HepG2 (cell line): Measurements from ENCODE around the gene PLPP7. TPM values are rescaled to one million over a fixed set of nuclear protein-coding genes. Genes with fewer than 3 reads are reported as not detected.
"Not testable (repeated sequence)": the region's sequence is repeated elsewhere in the genome, so short reads cannot be mapped to it uniquely, and the experiment has no call there.

Experiments used
- ATAC-seq: fragments of 200-7000 bp; cut with Tn5 transposase; 3 replicates; pipeline ENCODE4 v1.9.1; 2020; ENCODE audit warnings: mild to moderate bottlenecking, moderate library complexity
- BruUV-seq: library from RNA; stranded (reverse); fragments of 400-500 nt; replicated peaks from 2 replicates; lab custom pipeline; 2021; lab: Mats Ljungman, UMichigan
- CTCF ChIA-PET: fragments of 300-600 bp; formaldehyde crosslinking; extraction: SDS; loops from one replicate; lab custom pipeline; 2021; ENCODE audit warnings: low total read pairs, inconsistent platforms, low intra/inter-chr PET ratio; lab: Yijun Ruan, JAX
- POLR2A ChIA-PET: fragments of 350-600 bp; sonication (Branson Sonifier 250); formaldehyde crosslinking; loops from one replicate; lab custom pipeline; 2020; ENCODE audit warnings: antibody characterized with exemption, inconsistent platforms; lab: Yijun Ruan, JAX
- DNase-seq: peaks from one replicate; pipeline ENCODE4 v3.0.0-alpha.2; 2015; ENCODE audit warnings: low spot score
- FAIRE-seq: peaks from 3 replicates; lab custom pipeline; 2011; peaks lifted over from hg19 to GRCh38; lab: Jason Lieb, UNC
- H2AFZ ChIP-seq: one replicate; pipeline ENCODE4 v1.6.1; 2011; ENCODE audit warnings: low read length, inconsistent platforms
- H3K27ac ChIP-seq: fragments of 300-600 bp; 3 replicates; pipeline ENCODE4 v1.8.0; 2011; ENCODE audit warnings: mixed run types, mild to moderate bottlenecking, mixed read lengths, low read length, inconsistent platforms; ENCODE audit not compliant: insufficient read depth; ENCODE audit errors: extremely low read length
- H3K27me3 ChIP-seq, 2 experiments: fragments of 200-600 bp in 1 of 2; 2 replicates in 1 of 2; 3 replicates in 1 of 2; pipeline versions ENCODE4 v1.6.0 to v1.8.0; 2011; ENCODE audit warnings: low read length in 2 of 2, mild to moderate bottlenecking in 2 of 2, moderate library complexity in 2 of 2, inconsistent platforms in 1 of 2; ENCODE audit not compliant: insufficient read depth in 2 of 2, control insufficient read depth in 1 of 2
- H3K36me3 ChIP-seq, 2 experiments: fragments of 200-600 bp in 1 of 2; replicated peaks in 1 of 2; 2 replicates in 1 of 2; 3 replicates in 1 of 2; pipeline versions ENCODE4 v1.5.1 to v1.8.0; 2011; ENCODE audit warnings: low read length in 2 of 2, inconsistent platforms in 1 of 2; ENCODE audit not compliant: insufficient read depth in 2 of 2, control insufficient read depth in 1 of 2
- H3K4me1 ChIP-seq: 2 replicates; pipeline ENCODE4 v1.5.1; 2012; ENCODE audit warnings: low read length, inconsistent platforms; ENCODE audit not compliant: insufficient read depth
- H3K4me2 ChIP-seq: 2 replicates; pipeline ENCODE4 v1.6.0; 2011; ENCODE audit warnings: low read depth, low read length, inconsistent platforms
- H3K4me3 ChIP-seq, 3 experiments: fragments of 200-600 bp in 1 of 3; sonication (generic), shearing (Covaris generic) in 1 of 3; replicated peaks in 1 of 3; 2 replicates each; pipeline ENCODE4 v1.5.1; 2011 to 2016; ENCODE audit warnings: low read length in 3 of 3, inconsistent platforms in 2 of 3, low read depth in 2 of 3, mild to moderate bottlenecking in 2 of 3, control low read depth in 1 of 3, mixed read lengths in 1 of 3; ENCODE audit not compliant: insufficient read depth in 1 of 3
- H3K79me2 ChIP-seq: one replicate; pipeline ENCODE4 v1.6.1; 2011; ENCODE audit warnings: low read length, inconsistent platforms; ENCODE audit not compliant: insufficient read depth
- H3K9ac ChIP-seq: 2 replicates; pipeline ENCODE4 v1.6.0; 2011; ENCODE audit warnings: mild to moderate bottlenecking, low read depth, low read length, inconsistent platforms; ENCODE audit not compliant: insufficient read depth
- H3K9me3 ChIP-seq: 2 replicates; pipeline ENCODE4 v1.5.1; 2012; ENCODE audit warnings: mild to moderate bottlenecking, low read length
- H4K20me1 ChIP-seq: 2 replicates; pipeline ENCODE4 v1.6.0; 2011; ENCODE audit warnings: inconsistent platforms, mild to moderate bottlenecking, low read length, moderate library complexity; ENCODE audit not compliant: insufficient read depth
- NKX3-1 ChIP-seq: sonication (generic); formaldehyde crosslinking; IDR thresholded peaks from 2 replicates; pipeline ENCODE4 v1.5.0; 2020; ENCODE audit warnings: missing genetic modification reagents
- ZGPAT ChIP-seq: IDR thresholded peaks from 2 replicates; pipeline ENCODE4 v1.6.1; 2016; ENCODE audit warnings: mild to moderate bottlenecking
- ZMYM3 ChIP-seq: sonication (generic); formaldehyde crosslinking; IDR thresholded peaks from 2 replicates; pipeline ENCODE4 v1.5.1; 2020; ENCODE audit warnings: mild to moderate bottlenecking, missing genetic modification reagents
- ZNF121 ChIP-seq: sonication (generic); formaldehyde crosslinking; IDR thresholded peaks from 2 replicates; pipeline ENCODE4 v1.5.0; 2020; ENCODE audit warnings: mild to moderate bottlenecking, missing genetic modification reagents
- WGBS: methylation state at CpG from one replicate; pipeline ENCODE4 v1.1.6; 2017; ENCODE audit warnings: low lambda C conversion rate; 5-methylcytosine and 5-hydroxymethylcytosine counted together
- in situ Hi-C: cut with HindIII; loops from 2 replicates; pipeline ENCODE4 v1.10.0; 2017; ENCODE audit warnings: low pct_unique_long_range_greater_than_20kb; ENCODE audit not compliant: extremely low pct_ligation_motif_present
- intact Hi-C: fragments of 100-400 bp; cut with micrococcal nuclease; formaldehyde crosslinking; loops from one replicate; pipeline ENCODE4 v1.10.0; 2022; ENCODE audit not compliant: unreplicated experiment
- polyA plus RNA-seq, 8 experiments: library from polyadenylated mRNA; depleted of rRNA in 3 of 8; stranded (reverse) in 7 of 8; unstranded in 1 of 8; fragments of >200 nt; fragmentation: Illumina TruSeq in 4 of 8; extraction: Trizol in 4 of 8; gene quantifications; 2 replicates each; pipeline versions ENCODE4 v1.2.1 to v1.2.3, GENCODE V29; 2011 to 2016; ENCODE audit warnings: low read depth in 4 of 8, missing spikeins in 1 of 8, mixed read lengths in 1 of 8; ENCODE audit not compliant: insufficient read depth in 1 of 8
- total RNA-seq, 5 experiments: library from RNA; depleted of rRNA; stranded (reverse); fragments of >200 nt; fragmentation: Illumina TruSeq; extraction: Trizol; gene quantifications; 2 replicates each; pipeline ENCODE4 v1.2.3, GENCODE V29; 2016; ENCODE audit warnings: low read depth in 1 of 5
- TF ChIP-seq, protein P1 (sequence below): sonication (generic); formaldehyde crosslinking; IDR thresholded peaks from 2 replicates; pipeline ENCODE4 v1.5.0; 2020; ENCODE audit warnings: mild to moderate bottlenecking, missing genetic modification reagents

PLPP7 gene
- total and polyA plus RNA-seq, 2 of the 13 experiments (the other 11 are each of a cell fraction or from before 2014, with no cell fraction given), result 0.33 to 1.2 TPM

DNA sequence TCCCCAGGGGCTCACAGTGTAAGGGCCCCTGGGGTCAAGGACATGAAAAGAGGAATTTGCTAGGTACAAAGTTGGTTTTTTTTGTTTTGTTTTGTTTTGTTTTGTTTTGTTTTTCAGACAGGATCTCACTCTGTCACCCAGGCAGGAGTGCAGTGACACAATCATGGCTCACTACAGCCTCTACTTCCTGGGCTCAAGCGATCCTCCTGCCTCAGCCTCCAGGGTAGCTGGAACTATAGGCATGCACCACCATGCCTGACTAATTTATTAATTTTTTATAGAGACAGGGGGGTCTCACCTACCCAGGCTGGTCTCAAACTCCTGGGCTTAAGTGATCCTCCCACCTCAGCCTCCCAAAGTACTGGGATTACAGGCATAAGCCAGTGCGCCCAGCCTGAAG is 42.5 kb downstream of the PLPP7 start:
- CTCF ChIA-PET, DNase-seq, POLR2A ChIA-PET, H3K36me3 ChIP-seq, H4K20me1 ChIP-seq, H3K4me3 ChIP-seq, H3K27ac ChIP-seq, FAIRE-seq, intact Hi-C loops, H3K9ac ChIP-seq, H2AFZ ChIP-seq, H3K4me1 ChIP-seq, H3K79me2 ChIP-seq, H3K4me2 ChIP-seq, ATAC-seq, BruUV-seq: not testable (repeated sequence)
- peaks cover 3 to 18% of the 10 kb centered on the region in 2 experiments for H3K27me3 ChIP-seq
- in situ Hi-C loops, result loop anchor here (10.0 kb wide), 1 partner anchor 277 kb away; no protein-coding TSS in a partner anchor
- WGBS, result 64% methylated on average over 2 of the region's 2 CpGs
- 0 out of 2 replicates have a peak, but pooled peaks have one; percentile 15 for TF ChIP-seq ZMYM3 (CRISPR knock-in tag)
- TF ChIP-seq, protein P1, sequence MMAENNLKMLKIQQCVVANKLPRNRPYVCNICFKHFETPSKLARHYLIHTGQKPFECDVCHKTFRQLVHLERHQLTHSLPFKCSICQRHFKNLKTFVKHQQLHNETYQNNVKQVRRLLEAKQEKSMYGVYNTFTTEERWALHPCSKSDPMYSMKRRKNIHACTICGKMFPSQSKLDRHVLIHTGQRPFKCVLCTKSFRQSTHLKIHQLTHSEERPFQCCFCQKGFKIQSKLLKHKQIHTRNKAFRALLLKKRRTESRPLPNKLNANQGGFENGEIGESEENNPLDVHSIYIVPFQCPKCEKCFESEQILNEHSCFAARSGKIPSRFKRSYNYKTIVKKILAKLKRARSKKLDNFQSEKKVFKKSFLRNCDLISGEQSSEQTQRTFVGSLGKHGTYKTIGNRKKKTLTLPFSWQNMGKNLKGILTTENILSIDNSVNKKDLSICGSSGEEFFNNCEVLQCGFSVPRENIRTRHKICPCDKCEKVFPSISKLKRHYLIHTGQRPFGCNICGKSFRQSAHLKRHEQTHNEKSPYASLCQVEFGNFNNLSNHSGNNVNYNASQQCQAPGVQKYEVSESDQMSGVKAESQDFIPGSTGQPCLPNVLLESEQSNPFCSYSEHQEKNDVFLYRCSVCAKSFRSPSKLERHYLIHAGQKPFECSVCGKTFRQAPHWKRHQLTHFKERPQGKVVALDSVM (CRISPR knock-in tag), result peak; percentile 94
- TF ChIP-seq, all 625 proteins: peak for 2; not testable (repeated sequence) for 623
- not testable (repeated sequence) for H3K9me3 ChIP-seq

DNA sequence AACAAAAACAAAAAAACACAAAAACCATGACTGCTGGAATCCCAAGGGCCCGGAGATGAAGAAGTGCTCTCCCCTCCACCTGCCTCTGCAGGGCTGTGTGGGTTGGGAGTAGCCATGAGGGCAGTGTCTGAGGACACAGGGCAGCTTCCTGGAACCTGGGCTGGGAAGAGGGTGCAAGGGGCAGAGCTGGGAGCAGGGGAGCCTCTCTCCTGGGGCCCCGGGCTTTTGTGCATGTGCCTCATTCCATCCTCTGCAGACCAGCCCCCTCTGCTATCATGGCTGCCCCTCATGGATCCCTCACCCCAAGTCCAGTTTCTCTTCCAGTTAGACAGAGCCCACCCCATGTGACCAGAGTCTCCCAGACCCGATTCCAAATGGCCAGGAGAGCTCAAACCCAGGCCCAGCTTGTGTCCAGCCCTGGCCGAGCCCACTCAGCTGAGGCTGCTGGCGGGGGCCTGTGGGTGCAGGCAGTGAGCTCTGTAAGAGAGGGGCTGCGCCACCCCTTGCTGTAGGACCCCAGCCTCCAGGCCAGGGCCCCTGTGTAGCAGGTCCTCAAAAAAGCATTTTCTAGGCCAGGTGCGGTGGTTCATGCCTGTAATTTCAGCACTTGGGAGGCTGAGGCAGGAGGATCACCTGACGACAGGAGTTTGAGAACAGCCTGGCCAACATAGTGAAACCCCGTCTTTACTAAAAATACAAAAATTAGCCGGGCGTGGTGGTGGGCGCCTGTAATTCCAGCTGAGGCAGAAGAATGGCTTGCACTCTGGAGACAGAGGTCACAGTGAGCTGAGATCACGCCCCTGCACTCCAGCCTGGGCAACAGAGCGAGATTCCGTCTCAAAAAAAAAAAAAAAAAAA is 44.5 kb downstream of the PLPP7 start:
- ChIA-PET CTCF (no interaction called here), POLR2A (no interaction called here)
- Histone ChIP-seq H4K20me1 (no peaks in the 10 kb centered on the region), H3K9ac (no peak overlapping the region), H3K4me2 (peak overlapping the region; percentile 8; the same call in 1 of the 2 replicates), H3K4me3 (no peak overlapping the region; a peak in 1 of 6 replicates), H3K4me1 (peaks cover 8% of the 10 kb centered on the region; the same call in 1 of the 2 replicates), H3K27me3 (peaks cover 2 to 12% of the 10 kb centered on the region in 2 experiments; a peak in 4 of 5 replicates), H3K79me2 (no peaks in the 10 kb centered on the region), H2AFZ (no peak overlapping the region), H3K9me3 (no peaks in the 10 kb centered on the region), H3K36me3 (no peaks in the 10 kb centered on the region)
- in situ Hi-C loops, result loop anchor here (10.0 kb wide), 1 partner anchor 279 kb away; no protein-coding TSS in a partner anchor
- 28% methylated on average over 9 of the region's 15 CpGs for WGBS
- no TSS peak for BruUV-seq
- ATAC-seq (no peak; the same call in 1 of the 3 replicates), FAIRE-seq (no peak), DNase-seq (no peak)
- intact Hi-C loops, result no loop called here
- TF ChIP-seq ZGPAT (CRISPR knock-in tag) (no peak), ZNF121 (CRISPR knock-in tag) (0 out of 2 replicates have a peak, but pooled peaks have one; percentile 32), NKX3-1 (CRISPR knock-in tag) (no peak)
- TF ChIP-seq, all 625 proteins: peak for 1
- H3K27ac ChIP-seq, result no peak overlapping the region
